Caco-2 (cell line): ENCODE measurements around the gene ANKRD30B. TPM values are rescaled to one million over a fixed set of nuclear protein-coding genes. Genes with fewer than 3 reads are reported as not detected.

Experiments
- BruUV-seq: library from RNA; stranded (reverse); fragments of 400-500 nt; replicated peaks from 2 replicates; lab custom pipeline; 2021; lab: Mats Ljungman, UMichigan
- CTCF ChIA-PET: fragments of 300-600 bp; sonication (Branson Sonifier 250); formaldehyde crosslinking; loops from one replicate; lab custom pipeline; 2022; ENCODE audit warnings: antibody characterized with exemption; lab: Charles Lee
- POLR2A ChIA-PET: fragments of 300-600 bp; sonication (Branson Sonifier 250); formaldehyde crosslinking; loops from one replicate; lab custom pipeline; 2022; ENCODE audit warnings: antibody characterized with exemption; lab: Charles Lee
- DNase-seq, 2 experiments: peaks; one replicate each; pipeline versions ENCODE4 v3.0.0 to v3.0.0-alpha.2; 2020 to 2022
- H3K27me3 ChIP-seq: replicated peaks from 2 replicates; pipeline ENCODE4 v1.6.0; 2011; ENCODE audit warnings: low read length; ENCODE audit not compliant: control insufficient read depth, insufficient read depth
- H3K36me3 ChIP-seq: 2 replicates; pipeline ENCODE4 v1.5.1; 2011; ENCODE audit warnings: low read length; ENCODE audit not compliant: control insufficient read depth, insufficient read depth
- H3K4me1 ChIP-seq: fragments of 250-450 bp; sonication (Bioruptor Pico); 2 replicates; pipeline ENCODE4 v1.5.1; 2020; ENCODE audit warnings: mild to moderate bottlenecking
- H3K4me3 ChIP-seq: 2 replicates; pipeline ENCODE4 v1.5.1; 2011; ENCODE audit warnings: low read depth, mild to moderate bottlenecking, control low read depth, low read length
- H3K9me3 ChIP-seq: fragments of 250-450 bp; sonication (Bioruptor Pico); 2 replicates; pipeline ENCODE4 v1.5.1; 2020; ENCODE audit warnings: mild to moderate bottlenecking, moderate library complexity
- H3K27ac Mint-ChIP-seq: one replicate; pipeline ENCODE4 v1.8.0; 2022; ENCODE audit warnings: mixed read lengths; ENCODE audit not compliant: unreplicated experiment
- H3K27me3 Mint-ChIP-seq: one replicate; pipeline ENCODE4 v1.8.0; 2022; ENCODE audit warnings: mixed read lengths; ENCODE audit not compliant: insufficient read depth, unreplicated experiment
- H3K36me3 Mint-ChIP-seq: one replicate; pipeline ENCODE4 v1.8.0; 2022; ENCODE audit warnings: mild to moderate bottlenecking, mixed read lengths; ENCODE audit not compliant: insufficient read depth, unreplicated experiment
- H3K4me1 Mint-ChIP-seq: one replicate; pipeline ENCODE4 v1.8.0; 2022; ENCODE audit warnings: low read depth, mixed read lengths; ENCODE audit not compliant: unreplicated experiment
- H3K4me3 Mint-ChIP-seq: one replicate; pipeline ENCODE4 v1.8.0; 2022; ENCODE audit warnings: mild to moderate bottlenecking, moderate library complexity, mixed read lengths; ENCODE audit not compliant: unreplicated experiment
- H3K9me3 Mint-ChIP-seq: one replicate; pipeline ENCODE4 v1.8.0; 2022; ENCODE audit warnings: mixed read lengths; ENCODE audit not compliant: unreplicated experiment
- intact Hi-C: fragments of 100-400 bp; cut with micrococcal nuclease; formaldehyde crosslinking; loops from one replicate; pipeline ENCODE4 v1.10.0; 2022; ENCODE audit not compliant: unreplicated experiment
- total RNA-seq: library from RNA; stranded (reverse); gene quantifications from 2 replicates; pipeline ENCODE4 v1.2.3, GENCODE V29; 2022
- TF ChIP-seq, protein P1 (sequence below), 2 experiments: fragments of 200-600 bp in 1 of 2; IDR thresholded peaks; 1 replicate in 1 of 2; 2 replicates in 1 of 2; pipeline versions ENCODE4 v1.5.1 to v1.8.0; 2011 to 2022; ENCODE audit warnings: antibody characterized with exemption in 1 of 2, control low read depth in 1 of 2, inconsistent platforms in 1 of 2, low read depth in 1 of 2, low read length in 1 of 2, mild to moderate bottlenecking in 1 of 2, moderate library complexity in 1 of 2; ENCODE audit not compliant: insufficient read depth in 1 of 2, severe bottlenecking in 1 of 2, unreplicated experiment in 1 of 2

ANKRD30B gene
- total RNA-seq, 1 experiment from 2014 or later = 0.07 TPM

DNA sequence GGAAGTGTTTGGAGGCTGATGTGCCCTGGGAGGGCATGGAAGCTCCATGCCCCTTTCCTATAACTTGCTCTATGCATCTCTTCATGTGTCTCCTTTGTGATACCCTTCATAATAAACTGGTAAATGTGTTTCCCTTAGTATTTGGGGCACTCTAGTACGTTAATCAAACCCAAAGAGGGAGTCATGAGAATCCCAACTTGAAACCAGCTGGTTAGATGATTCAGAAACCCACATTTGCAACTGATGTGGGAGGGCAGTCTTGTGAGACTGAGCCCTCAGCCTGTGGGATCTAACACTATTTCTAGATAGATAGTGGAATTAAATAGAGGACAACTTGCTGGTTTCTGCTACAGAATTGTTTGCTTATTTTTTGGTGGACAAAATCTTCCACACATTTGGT lies 20.3 kb downstream of the ANKRD30B start:
- no peaks in the 10 kb centered on the region for H3K9me3 ChIP-seq
- BruUV-seq = no TSS peak
- no peaks in the 10 kb centered on the region for H3K27me3 ChIP-seq
- CTCF ChIA-PET = no interaction called here
- H3K36me3 ChIP-seq = no peaks in the 10 kb centered on the region
- H3K27me3 Mint-ChIP-seq = no peaks in the 10 kb centered on the region
- H3K4me1 ChIP-seq = no peaks in the 10 kb centered on the region
- H3K4me3 ChIP-seq = no peak overlapping the region
- TF ChIP-seq, protein P1, sequence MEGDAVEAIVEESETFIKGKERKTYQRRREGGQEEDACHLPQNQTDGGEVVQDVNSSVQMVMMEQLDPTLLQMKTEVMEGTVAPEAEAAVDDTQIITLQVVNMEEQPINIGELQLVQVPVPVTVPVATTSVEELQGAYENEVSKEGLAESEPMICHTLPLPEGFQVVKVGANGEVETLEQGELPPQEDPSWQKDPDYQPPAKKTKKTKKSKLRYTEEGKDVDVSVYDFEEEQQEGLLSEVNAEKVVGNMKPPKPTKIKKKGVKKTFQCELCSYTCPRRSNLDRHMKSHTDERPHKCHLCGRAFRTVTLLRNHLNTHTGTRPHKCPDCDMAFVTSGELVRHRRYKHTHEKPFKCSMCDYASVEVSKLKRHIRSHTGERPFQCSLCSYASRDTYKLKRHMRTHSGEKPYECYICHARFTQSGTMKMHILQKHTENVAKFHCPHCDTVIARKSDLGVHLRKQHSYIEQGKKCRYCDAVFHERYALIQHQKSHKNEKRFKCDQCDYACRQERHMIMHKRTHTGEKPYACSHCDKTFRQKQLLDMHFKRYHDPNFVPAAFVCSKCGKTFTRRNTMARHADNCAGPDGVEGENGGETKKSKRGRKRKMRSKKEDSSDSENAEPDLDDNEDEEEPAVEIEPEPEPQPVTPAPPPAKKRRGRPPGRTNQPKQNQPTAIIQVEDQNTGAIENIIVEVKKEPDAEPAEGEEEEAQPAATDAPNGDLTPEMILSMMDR (IDR thresholded peaks at IDR 0.05; ENCODE audit: insufficient read depth in 1 of 2, low read depth in 1 of 2, low read length in 1 of 2, severe bottlenecking in 1 of 2, unreplicated experiment in 1 of 2) = no peak
- H3K36me3 Mint-ChIP-seq = no peaks in the 10 kb centered on the region
- H3K9me3 Mint-ChIP-seq = no peaks in the 10 kb centered on the region
- no peaks in the 10 kb centered on the region for H3K4me1 Mint-ChIP-seq
- no peak overlapping the region for H3K27ac Mint-ChIP-seq
- intact Hi-C loops = no loop called here
- POLR2A ChIA-PET = no interaction called here
- no peak overlapping the region for H3K4me3 Mint-ChIP-seq
- no peak for DNase-seq

DNA sequence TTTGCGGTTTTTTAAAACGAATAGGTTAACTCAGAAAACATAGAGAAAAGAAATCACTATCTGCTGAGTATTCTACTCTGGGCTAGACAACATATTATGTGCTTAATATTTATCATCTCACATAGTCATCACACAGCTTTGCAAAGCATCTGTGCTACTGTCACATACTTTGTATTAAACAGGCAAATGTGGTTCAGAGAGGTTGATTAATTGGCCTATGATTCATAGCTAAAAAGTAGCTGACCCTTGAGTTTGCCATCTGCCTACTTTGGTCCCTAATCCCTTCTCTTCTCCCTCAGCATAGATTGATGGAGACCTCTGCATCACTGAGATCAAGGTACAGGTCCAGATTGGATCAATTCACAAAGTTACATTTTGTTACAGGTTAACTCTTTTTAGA lies 21.4 kb downstream of the ANKRD30B start:
- intact Hi-C loops = no loop called here
- no peaks in the 10 kb centered on the region for H3K36me3 ChIP-seq
- Mint-ChIP-seq H3K27me3 (no peaks in the 10 kb centered on the region), H3K36me3 (no peaks in the 10 kb centered on the region), H3K4me3 (no peak overlapping the region), H3K9me3 (no peaks in the 10 kb centered on the region), H3K27ac (no peak overlapping the region), H3K4me1 (no peaks in the 10 kb centered on the region)
- DNase-seq = no peak
- no peaks in the 10 kb centered on the region for H3K4me1 ChIP-seq
- ChIA-PET CTCF (no interaction called here), POLR2A (no interaction called here)
- TF ChIP-seq, protein P1 (IDR thresholded peaks at IDR 0.05; ENCODE audit: insufficient read depth in 1 of 2, low read depth in 1 of 2, low read length in 1 of 2, severe bottlenecking in 1 of 2, unreplicated experiment in 1 of 2) = no peak
- no TSS peak for BruUV-seq
- no peaks in the 10 kb centered on the region for H3K9me3 ChIP-seq
- no peaks in the 10 kb centered on the region for H3K27me3 ChIP-seq
- H3K4me3 ChIP-seq = no peak overlapping the region

DNA sequence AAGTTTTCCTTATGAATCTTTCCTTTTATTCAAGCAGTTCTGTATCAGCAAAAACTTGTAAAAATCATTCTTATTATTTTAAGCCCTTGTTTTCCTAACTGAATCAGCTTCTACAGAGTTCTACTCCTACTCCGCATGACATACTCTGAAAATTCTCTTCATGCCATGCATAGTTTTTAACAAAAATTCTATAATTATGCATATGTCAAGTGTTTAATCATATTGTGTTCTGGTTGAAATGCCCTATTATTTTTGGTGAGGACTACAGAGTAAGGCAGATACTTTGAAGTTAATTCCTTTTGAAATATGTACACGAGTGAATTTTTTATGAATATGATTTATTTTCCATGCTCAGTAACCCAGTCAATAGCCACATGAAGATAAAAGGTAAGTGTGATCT lies 28.8 kb downstream of the ANKRD30B start:
- POLR2A ChIA-PET = no interaction called here
- Histone ChIP-seq H3K4me1 (peaks cover 5% of the 10 kb centered on the region), H3K27me3 (no peaks in the 10 kb centered on the region), H3K4me3 (no peak overlapping the region), H3K36me3 (no peaks in the 10 kb centered on the region), H3K9me3 (no peaks in the 10 kb centered on the region)
- TF ChIP-seq, protein P1 (IDR thresholded peaks at IDR 0.05; ENCODE audit: insufficient read depth in 1 of 2, low read depth in 1 of 2, low read length in 1 of 2, severe bottlenecking in 1 of 2, unreplicated experiment in 1 of 2) = no peak
- Mint-ChIP-seq H3K4me3 (no peak overlapping the region), H3K9me3 (peaks cover 19% of the 10 kb centered on the region), H3K27me3 (no peaks in the 10 kb centered on the region), H3K36me3 (no peaks in the 10 kb centered on the region), H3K27ac (no peak overlapping the region), H3K4me1 (peaks cover 1% of the 10 kb centered on the region)
- no TSS peak for BruUV-seq
- intact Hi-C loops = no loop called here
- CTCF ChIA-PET = no interaction called here
- no peak for DNase-seq
